Measurements from ENCODE around the gene PCDHGC3.

PCDHGC3 gene

GRCh38 chr5:141495453-141495811, 19.7 kb downstream of the PCDHGC3 start:
- TF ChIP-seq CTCF (IDR thresholded peaks at IDR 0.05; ENCODE audit: control insufficient read depth, insufficient read depth, low read depth, low read length, missing control alignments) = no peak
- H3K4me3 ChIP-seq (ENCODE audit: control insufficient read depth, low read depth, low read length) = no peak overlapping the region
- DNase-seq (ENCODE audit: low read depth) = no peak

GRCh38 chr5:141496038-141496437, 20.3 kb downstream of the PCDHGC3 start:
- no peak for TF ChIP-seq CTCF (IDR thresholded peaks at IDR 0.05; ENCODE audit: control insufficient read depth, insufficient read depth, low read depth, low read length, missing control alignments)
- DNase-seq (ENCODE audit: low read depth) = no peak
- no peak overlapping the region for H3K4me3 ChIP-seq (ENCODE audit: control insufficient read depth, low read depth, low read length)

- TF ChIP-seq CTCF (IDR thresholded peaks at IDR 0.05; ENCODE audit: control insufficient read depth, insufficient read depth, low read depth, low read length, missing control alignments) = no peak
- DNase-seq (ENCODE audit: low read depth) = no peak
- H3K4me3 ChIP-seq (ENCODE audit: control insufficient read depth, low read depth, low read length) = no peak overlapping the region
These were observed 26.0 kb downstream of the PCDHGC3 start for GRCh38 chr5:141501761-141502160.

GRCh38 chr5:141503681-141504080, 27.9 kb downstream of the PCDHGC3 start:
- H3K4me3 ChIP-seq (ENCODE audit: control insufficient read depth, low read depth, low read length) = no peak overlapping the region
- no peak for DNase-seq (ENCODE audit: low read depth)
- TF ChIP-seq CTCF (IDR thresholded peaks at IDR 0.05; ENCODE audit: control insufficient read depth, insufficient read depth, low read depth, low read length, missing control alignments) = no peak

GRCh38 chr5:141504216-141504615, 28.4 kb downstream of the PCDHGC3 start:
- no peak overlapping the region for H3K4me3 ChIP-seq (ENCODE audit: control insufficient read depth, low read depth, low read length)

GRCh38 chr5:141506381-141507155, 30.8 kb downstream of the PCDHGC3 start:
- no peak for DNase-seq (ENCODE audit: low read depth)
- H3K4me3 ChIP-seq (ENCODE audit: control insufficient read depth, low read depth, low read length) = no peak overlapping the region
- no peak for TF ChIP-seq CTCF (IDR thresholded peaks at IDR 0.05; ENCODE audit: control insufficient read depth, insufficient read depth, low read depth, low read length, missing control alignments)

More at GRCh38 chr5:141504216-141504615, 28.4 kb downstream of the PCDHGC3 start:
- DNase-seq (ENCODE audit: low read depth) = no peak
- no peak for TF ChIP-seq CTCF (IDR thresholded peaks at IDR 0.05; ENCODE audit: control insufficient read depth, insufficient read depth, low read depth, low read length, missing control alignments)
